ENCODE measurements around the gene SARNP.

GRCh38 chr12:55719371-55719770 lies 98.2 kb downstream of the SARNP start:
- TF ChIP-seq, protein P1, sequence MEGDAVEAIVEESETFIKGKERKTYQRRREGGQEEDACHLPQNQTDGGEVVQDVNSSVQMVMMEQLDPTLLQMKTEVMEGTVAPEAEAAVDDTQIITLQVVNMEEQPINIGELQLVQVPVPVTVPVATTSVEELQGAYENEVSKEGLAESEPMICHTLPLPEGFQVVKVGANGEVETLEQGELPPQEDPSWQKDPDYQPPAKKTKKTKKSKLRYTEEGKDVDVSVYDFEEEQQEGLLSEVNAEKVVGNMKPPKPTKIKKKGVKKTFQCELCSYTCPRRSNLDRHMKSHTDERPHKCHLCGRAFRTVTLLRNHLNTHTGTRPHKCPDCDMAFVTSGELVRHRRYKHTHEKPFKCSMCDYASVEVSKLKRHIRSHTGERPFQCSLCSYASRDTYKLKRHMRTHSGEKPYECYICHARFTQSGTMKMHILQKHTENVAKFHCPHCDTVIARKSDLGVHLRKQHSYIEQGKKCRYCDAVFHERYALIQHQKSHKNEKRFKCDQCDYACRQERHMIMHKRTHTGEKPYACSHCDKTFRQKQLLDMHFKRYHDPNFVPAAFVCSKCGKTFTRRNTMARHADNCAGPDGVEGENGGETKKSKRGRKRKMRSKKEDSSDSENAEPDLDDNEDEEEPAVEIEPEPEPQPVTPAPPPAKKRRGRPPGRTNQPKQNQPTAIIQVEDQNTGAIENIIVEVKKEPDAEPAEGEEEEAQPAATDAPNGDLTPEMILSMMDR (IDR thresholded peaks at IDR 0.05; ENCODE audit: low read length) = no peak
- TF ChIP-seq EZH2 (IDR thresholded peaks at IDR 0.05; ENCODE audit: borderline replicate concordance, low read length) = no peak
